HuH-7.5 (cell line): Measurements from ENCODE around the gene GALNT13.
"Not testable (repeated sequence)": the region's sequence is repeated elsewhere in the genome, so short reads cannot be mapped to it uniquely, and the experiment has no call there.

Experiments used
- DNase-seq: peaks from one replicate; pipeline ENCODE4 v3.0.0; 2011; ENCODE audit warnings: low spot score

The GALNT13 gene

GRCh38 chr2:154408786-154409185 lies 537.1 kb downstream of the GALNT13 start:
- DNase-seq = no peak

DNA sequence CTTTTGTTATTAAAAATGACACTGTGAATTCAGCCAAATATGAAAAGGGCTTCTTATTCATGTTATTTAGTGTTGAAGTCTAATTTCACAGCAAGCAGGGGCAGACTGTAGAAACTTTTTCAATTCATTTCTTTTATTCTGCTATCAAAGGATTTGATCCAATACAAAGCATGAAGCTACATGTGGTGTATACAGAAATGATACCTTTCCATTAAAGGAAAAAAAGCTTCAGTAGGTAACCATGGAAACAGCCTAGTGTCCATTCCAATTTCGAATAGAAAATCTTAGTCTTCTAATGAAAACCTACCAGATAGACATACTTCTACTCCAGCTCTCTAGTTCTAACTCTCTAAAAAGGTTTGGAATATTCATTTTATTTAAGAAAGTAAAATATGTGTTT lies 550.5 kb downstream of the GALNT13 start:
- DNase-seq = no peak

DNA sequence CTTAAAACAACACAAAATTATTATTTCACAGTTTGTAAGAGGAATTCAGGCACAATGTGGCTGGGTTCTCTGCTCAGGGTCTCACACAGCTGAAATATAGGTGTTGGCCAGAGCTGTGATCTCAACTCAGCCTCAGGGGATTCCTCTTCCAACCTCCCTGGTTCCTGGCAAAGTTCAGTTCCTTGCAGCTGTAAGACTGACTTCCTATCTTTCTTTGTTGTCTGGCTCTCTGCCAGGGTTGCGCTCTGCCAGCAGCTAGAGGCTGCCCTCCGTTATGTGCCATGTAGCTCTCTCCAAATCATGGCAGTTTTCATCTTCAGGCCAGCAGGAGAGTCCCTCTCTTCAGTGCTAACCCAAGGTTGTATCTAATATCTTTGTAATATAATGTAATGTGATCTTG lies 554.3 kb downstream of the GALNT13 start:
- no peak for DNase-seq

GRCh38 chr2:154427453-154427852 lies 555.7 kb downstream of the GALNT13 start:
- no peak for DNase-seq

DNA sequence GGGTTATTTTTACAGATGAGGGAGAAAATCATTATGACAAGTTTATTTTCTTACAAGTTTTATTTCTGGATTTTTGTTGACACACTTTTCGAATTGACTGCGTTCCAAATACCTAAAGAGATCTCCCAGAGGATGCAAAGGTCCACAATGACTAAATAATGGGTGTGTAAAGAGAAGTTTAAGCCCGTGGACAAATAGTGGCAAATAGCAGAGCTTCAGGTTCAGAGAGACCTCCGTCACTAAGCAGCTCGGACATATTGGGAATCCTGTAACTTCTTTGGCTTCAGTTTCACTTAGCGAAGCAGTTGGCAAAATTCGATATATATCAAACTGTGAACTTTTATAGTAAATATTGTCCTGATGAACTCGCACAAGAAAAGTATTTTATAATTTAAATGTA lies 556.3 kb downstream of the GALNT13 start:
- no peak for DNase-seq

- DNase-seq = no peak
Measured at GRCh38 chr2:154433010-154433409, 561.3 kb downstream of the GALNT13 start.

GRCh38 chr2:154437104-154437503 lies 565.4 kb downstream of the GALNT13 start:
- DNase-seq = no peak

DNA sequence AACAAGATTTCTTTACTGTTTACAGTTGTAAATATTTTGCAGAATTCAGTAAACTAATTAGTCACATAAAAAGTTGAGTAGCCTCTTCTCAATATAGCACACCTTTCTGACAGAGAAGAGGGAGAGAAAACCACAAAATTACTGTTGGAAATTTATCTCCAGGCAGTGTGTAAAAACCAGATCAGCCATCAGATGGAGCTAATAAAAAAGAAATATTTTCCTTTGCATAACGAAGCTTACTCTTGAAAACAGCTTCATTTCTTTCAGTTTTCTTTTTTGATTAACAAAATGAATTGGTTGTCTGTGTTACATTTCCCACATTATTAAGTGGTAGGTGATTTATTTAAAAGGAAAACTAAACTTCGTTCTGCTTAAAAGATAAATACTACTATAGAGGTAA lies 567.4 kb downstream of the GALNT13 start:
- no peak for DNase-seq

DNA sequence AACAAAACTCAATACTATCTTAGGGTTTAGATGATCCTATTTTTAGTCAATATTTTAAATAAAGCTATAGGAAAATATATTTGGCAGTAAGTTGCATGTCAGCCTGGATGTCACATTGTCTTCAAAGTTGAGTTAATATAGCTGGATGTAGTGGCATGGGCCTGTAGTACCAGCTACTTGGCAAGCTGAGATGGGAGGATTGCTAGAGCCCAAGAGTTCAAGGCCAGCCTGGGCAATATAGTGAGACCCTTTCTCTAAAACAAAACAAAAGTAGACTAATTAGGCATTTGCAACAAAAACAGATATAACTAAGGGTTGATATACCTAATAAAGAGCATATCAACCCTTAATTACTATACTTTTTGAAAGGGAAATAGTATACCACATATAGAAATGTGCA lies 572.2 kb downstream of the GALNT13 start:
- DNase-seq = no peak

- no peak for DNase-seq
Measured at GRCh38 chr2:154446324-154446723, 574.6 kb downstream of the GALNT13 start.

DNA sequence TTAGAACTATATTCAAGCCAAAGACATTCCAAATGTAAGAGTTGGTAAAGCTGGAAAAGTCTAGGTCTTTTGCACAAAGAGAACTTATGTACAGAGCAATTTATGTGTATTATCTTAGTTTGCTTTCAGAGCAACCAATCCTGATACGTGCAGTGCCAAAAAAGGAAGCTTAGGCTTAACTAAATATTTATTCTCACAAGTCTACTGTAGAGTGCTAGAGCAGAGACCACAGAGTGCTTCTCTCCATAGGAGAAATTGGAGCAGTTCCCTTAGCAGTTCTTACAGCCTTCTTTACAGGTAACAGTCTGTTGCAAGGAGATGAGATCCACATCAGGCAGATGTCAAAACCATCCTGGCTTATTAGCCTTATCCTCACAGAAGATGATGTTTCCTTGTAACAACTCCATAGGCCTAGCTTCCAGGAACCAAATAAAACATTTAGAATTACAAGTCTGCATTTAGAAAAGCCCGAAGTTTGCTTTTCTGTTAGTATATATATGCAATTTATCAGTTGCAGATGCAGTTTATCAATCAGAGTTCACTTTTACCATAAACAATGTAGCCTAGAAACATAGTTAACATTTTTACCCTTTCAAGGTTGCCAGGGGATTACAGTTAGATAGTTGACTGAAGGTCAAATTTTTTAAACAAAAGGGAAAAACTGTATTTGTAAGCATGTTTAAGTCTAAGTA lies 576.2 kb downstream of the GALNT13 start:
- DNase-seq = no peak

DNA sequence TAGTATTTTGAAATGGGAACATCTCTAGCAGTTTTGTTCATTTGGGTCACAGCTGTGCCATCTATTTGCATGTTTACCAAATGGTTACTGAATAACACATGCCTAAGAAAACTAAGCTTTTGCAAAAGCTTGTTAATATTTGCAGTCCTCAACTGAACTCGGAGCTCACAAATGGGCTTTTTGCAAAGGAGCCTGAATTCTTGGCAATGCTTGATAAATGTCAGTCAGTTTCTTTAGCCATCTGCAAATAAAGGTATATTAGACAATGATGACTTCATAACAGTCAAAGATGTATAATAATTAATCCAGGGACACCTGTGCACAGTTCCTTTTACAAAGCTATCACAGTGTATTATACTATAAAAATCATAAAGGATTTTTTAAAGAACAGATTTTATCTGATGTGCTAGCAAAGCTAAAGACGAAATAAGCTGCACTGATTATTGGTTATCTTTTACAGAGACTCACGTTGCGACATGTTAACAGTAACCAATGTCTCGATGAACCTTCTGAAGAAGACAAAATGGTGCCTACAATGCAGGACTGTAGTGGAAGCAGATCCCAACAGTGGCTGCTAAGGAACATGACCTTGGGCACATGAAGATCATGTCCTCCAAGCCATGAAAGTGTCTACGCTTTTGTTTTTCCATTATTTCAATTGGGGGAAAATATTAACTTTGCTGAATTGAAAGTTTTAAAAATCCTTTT lies 578.4 kb downstream of the GALNT13 start:
- no peak for DNase-seq

DNA sequence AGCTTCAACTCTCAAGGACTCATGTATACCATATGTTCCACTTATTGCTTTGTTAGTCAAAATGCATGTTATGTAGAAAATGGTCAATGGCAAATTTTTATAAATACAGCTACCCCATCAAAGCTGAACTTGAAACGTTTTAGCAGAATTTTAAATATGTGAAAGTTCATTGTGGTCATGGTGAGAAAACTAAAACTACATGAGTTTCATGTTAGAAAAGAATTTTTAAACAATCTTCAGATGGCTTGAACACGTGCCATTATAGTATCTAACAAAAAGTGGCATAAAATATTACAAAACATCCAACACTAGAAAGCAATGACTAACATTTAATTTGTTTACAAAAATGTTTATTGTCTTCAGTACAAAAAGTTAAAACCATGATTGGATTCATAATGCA lies 580.7 kb downstream of the GALNT13 start:
- no peak for DNase-seq

DNA sequence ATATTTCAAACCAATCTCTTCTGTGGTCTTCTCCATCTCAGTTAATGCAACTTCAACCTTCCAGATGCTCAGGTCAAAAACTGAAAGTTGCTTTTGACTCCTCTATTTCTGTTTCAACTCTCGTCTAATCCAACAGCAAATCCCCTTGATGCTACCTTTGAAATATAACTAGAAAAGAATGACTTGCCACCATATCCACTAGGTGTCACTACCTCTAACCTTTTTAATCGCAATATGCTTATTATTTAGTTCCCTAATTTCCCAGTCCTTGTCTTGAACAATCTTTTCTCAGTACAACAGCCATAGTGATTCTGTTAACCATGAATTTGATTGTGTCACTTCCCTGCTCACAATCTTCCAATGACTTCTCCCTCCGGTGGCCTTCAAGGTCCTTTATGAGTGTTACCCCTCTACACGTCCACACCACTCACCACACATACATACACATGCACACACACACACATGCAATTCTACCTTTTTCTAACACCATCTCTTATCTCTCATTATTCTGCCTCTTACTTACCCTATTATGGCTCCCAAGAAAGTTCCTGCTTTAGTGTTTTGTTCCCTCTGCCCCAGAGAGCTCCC lies 581.3 kb downstream of the GALNT13 start:
- no peak for DNase-seq

DNA sequence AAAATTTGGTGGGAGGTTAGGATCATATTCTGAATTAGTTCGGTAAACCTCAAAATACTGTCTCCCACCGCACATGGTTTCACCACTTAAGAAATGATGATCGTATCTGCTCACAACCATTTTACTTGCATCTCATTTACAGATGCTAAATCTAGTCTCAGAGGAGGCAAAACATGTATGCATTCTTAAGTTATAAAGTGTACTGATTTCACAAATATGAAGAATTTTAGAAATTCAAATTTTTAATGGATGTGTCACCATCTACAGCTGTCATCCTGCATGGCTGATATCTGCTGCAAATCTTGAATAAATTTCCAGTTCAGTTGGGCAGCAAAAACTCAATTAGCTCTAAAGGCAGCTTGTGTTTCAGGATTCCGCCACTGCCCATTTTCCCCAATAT lies 583.4 kb downstream of the GALNT13 start:
- no peak for DNase-seq

DNA sequence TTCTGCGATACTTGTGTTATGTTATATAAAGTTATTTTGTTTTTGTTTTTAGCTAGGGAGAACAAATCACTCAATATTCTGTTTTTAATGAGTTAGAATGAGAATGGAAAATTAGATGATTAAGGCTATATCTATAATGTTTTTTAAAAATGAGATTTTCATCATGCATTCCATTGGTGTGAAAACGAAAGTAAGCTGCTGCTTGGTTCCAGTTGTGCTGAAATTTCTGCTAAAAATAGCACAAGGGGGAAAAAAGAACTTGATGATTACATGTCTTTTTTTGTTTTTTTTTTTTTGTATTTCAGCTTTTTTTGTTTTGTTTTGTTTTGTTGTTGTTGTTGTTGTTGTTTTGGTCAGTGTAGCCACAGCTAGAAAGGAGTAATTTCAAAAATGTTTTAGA lies 584.1 kb downstream of the GALNT13 start:
- DNase-seq = no peak

DNA sequence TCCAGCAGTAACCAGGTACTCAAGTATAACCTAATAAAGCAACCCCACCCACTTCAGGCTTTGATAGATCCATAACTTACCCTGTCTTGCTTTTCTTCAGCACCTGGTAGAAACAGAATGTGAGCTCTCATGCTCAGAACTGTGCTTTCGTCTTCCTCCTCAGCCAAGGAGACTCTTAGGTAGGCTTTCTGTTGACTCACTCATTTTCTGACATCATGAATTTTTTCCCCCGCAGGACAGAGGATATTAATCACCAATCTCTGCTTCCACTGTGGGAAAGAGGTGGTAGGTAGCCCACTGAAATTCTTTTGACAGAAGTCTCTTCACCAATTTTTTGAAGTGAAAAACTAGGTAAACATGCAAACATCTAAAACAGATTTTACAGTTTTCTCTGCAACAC lies 585.6 kb downstream of the GALNT13 start:
- DNase-seq = no peak

GRCh38 chr2:154459286-154459685 lies 587.6 kb downstream of the GALNT13 start:
- no peak for DNase-seq

- DNase-seq = no peak
Measured at GRCh38 chr2:154462634-154463033, 590.9 kb downstream of the GALNT13 start.

DNA sequence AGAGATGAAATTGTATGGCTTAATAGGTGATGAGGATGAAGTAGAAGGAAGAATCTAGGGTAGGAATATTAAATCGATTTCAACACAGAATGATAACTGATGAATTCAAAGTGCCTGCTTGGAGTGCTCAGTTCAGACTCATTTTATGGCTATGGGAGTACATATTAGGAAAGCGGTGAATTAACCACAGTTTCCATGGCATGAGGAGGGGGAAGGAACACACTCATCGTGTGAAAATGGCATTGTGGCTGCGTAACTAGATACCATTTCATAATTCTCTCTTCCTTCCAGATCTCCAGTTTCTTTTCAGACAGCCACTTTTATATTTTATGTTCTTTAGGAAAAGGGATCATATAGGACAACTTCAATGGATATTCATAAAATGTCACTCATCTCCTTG lies 594.5 kb downstream of the GALNT13 start:
- DNase-seq = no peak

DNA sequence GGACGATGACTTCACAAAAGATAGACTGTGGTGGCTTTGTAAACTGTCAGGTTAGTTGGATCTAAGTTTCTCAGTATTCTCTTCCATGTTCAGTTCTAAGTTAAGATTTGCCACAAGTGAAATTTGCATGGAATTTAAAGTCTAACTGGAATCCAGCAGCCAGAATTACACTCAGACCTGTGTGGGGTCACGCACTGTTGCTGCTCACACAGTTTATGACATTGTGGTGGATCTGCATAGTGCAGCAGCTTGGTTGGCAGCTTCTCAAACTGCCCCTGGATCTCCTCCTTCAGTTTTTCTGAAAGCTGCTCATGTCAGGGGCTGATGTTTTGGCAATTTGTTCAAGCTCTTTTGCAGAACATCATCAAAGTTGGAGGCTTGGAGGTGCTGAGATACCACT lies 598.7 kb downstream of the GALNT13 start:
- DNase-seq = no peak

DNA sequence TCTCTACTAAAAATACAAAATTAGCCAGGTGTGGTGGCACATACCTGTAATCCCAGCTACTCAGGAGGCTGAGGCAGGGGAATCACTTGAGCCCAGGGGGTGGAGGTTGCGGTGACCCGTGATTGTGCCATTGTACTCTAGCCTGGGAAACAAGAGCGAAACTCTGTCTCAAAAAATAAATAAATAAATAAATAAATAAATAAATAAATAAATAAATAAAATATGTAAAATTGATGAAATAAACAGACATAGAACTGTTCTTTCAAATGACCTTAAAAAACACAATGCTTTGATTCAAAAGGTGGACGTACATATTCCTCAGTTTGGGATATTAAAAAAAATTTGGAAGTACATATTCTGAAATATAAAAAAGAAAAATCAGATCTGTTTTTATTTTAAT lies 599.8 kb downstream of the GALNT13 start:
- DNase-seq = not testable (repeated sequence)

DNA sequence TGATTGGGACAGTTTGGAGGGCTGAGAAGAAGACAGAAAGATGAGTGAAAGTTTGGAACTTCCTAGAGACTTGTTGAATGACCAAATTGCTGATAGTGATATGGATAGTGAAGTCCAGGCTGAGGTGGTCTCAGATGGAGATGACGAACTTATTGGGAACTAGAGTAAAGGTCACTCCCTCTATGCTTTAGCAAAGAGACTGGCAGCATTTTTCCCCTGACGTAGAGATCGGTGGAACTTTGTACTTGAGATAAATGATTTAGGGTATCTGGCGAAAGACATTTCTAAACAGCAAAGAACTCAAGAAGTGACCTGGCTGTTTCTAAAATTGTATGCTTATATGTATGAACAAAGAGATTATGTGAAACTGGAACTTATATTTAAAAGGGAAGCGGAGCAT lies 605.6 kb downstream of the GALNT13 start:
- DNase-seq = no peak

DNA sequence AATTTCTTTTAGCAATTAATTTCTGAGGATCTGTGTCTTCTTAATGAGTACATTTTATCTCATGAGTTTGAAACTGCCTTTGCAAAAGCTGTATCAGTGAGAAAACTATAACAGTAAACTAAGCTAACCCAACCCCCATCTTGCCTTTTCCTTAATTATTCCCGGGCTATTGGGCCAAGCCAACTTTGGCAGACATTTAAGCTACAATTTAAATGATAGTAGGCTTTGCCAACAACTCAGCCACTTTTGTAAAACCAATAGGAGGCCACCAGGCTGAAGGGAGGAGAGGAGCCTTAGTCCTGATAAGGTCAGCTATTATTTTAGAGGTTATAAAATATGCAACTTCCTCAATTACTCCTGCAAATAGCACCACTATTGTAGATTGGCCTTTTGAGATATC lies 608.8 kb downstream of the GALNT13 start:
- no peak for DNase-seq
